Uterus (tissue), 4 donors: ENCODE results near the gene SKI. TPM values are rescaled to one million over a fixed set of nuclear protein-coding genes. Genes with fewer than 3 reads are reported as not detected.

ENCODE experiments used
- DNase-seq, 2 donors: peaks; one replicate each; pipeline ENCODE4 v3.0.0-alpha.2; 2019 to 2020
- H3K27ac ChIP-seq, 2 donors: fragments of 200-600 bp; sonication (generic); 1 replicate in 1 of 2; 2 replicates in 1 of 2; pipeline ENCODE4 v1.5.1; 2016 to 2018
- H3K27me3 ChIP-seq, 2 donors: fragments of 200-600 bp; sonication (generic); one replicate each; pipeline ENCODE4 v1.5.1; 2018 to 2019; ENCODE audit warnings: control low read depth in 1 of 2
- H3K36me3 ChIP-seq, 2 donors: fragments of 200-600 bp; sonication (generic); one replicate each; pipeline ENCODE4 v1.5.1; 2019; ENCODE audit warnings: control low read depth in 1 of 2
- H3K4me1 ChIP-seq, 2 donors: fragments of 200-600 bp; sonication (generic); one replicate each; pipeline ENCODE4 v1.5.1; 2018 to 2019; ENCODE audit warnings: control low read depth in 1 of 2
- H3K4me3 ChIP-seq, 2 donors: fragments of 200-600 bp; sonication (generic); 1 replicate in 1 of 2; 2 replicates in 1 of 2; pipeline ENCODE4 v1.5.1; 2018 to 2019; ENCODE audit warnings: mild to moderate bottlenecking in 1 of 2
- H3K9me3 ChIP-seq, 2 donors: fragments of 200-600 bp; sonication (generic); one replicate each; pipeline ENCODE4 v1.5.1; 2019; ENCODE audit warnings: control low read depth in 1 of 2
- POLR2A ChIP-seq, 2 donors: fragments of 450-650 bp; IDR thresholded peaks; one replicate each; pipeline ENCODE4 v1.6.1; 2016; ENCODE audit warnings: antibody characterized with exemption in 2 of 2, mild to moderate bottlenecking in 1 of 2, moderate library complexity in 1 of 2
- intact Hi-C: fragments of 100-400 bp; cut with DNase I; formaldehyde crosslinking; loops from one replicate; pipeline ENCODE4 v1.15.1; 2023; ENCODE audit warnings: low total_unique reads
- total RNA-seq, 4 donors: library from RNA; depleted of rRNA in 3 of 4; stranded (reverse); fragments of >200 nt in 3 of 4; gene quantifications; one replicate each; pipeline versions ENCODE4 v1.1.0 to v1.2.4, GENCODE V29; 2014 to 2023
- TF ChIP-seq, protein P1 (sequence below), 4 experiments: fragments of 200-600 bp in 2 of 4; fragments of 450-650 bp in 2 of 4; sonication (generic) in 2 of 4; IDR thresholded peaks; one replicate each; pipeline ENCODE4 v1.5.1; 2016 to 2019; ENCODE audit warnings: antibody characterized with exemption in 4 of 4, mild to moderate bottlenecking in 2 of 4, moderate library complexity in 1 of 4
- donor health status: DM: yes; HTN: yes; CAD: no.

The SKI gene
- total RNA-seq, 4 donors from 2014 or later, result 22.8 to 148 (median 34.9) TPM

DNA sequence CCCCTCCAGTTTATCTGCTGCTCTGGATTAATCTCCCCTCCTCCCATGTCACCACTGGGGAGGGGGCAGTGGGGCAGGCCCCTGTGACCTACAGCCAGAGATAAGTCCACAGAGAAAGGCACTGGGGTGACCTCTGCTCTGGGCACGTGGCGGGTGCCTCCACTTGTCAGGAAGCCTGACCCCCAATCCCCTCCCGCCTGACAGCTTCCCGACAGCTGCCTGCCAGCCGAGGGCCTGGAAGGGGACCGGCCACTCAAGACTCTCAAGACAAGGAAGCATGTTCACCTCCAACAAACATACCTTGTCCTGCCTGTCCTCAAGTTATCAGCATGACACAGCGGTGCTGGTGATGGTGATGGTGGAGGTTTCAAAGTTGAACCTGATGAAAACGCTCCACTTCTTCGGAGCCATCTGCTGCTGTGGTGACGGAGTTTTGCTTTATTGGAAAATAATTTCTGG lies 30.4 kb upstream of the SKI start:
- no peaks in the 10 kb centered on the region for H3K36me3 ChIP-seq
- intact Hi-C loops, result no loop called here

GRCh38 chr1:2198571-2198970 lies 29.5 kb upstream of the SKI start:
- intact Hi-C loops, result no loop called here

More for the DNA sequence above, 30.4 kb upstream of the SKI start:
- Histone ChIP-seq H3K9me3 (no peaks in the 10 kb centered on the region), H3K4me1 (peaks cover 0 to 19% of the 10 kb centered on the region in 2 donors), H3K4me3 (no peak overlapping the region), H3K27me3 (no peaks in the 10 kb centered on the region), H3K27ac (peak overlapping the region in 1 of 2 donors; percentile 84)
- no peak for DNase-seq
- TF ChIP-seq, protein P1, sequence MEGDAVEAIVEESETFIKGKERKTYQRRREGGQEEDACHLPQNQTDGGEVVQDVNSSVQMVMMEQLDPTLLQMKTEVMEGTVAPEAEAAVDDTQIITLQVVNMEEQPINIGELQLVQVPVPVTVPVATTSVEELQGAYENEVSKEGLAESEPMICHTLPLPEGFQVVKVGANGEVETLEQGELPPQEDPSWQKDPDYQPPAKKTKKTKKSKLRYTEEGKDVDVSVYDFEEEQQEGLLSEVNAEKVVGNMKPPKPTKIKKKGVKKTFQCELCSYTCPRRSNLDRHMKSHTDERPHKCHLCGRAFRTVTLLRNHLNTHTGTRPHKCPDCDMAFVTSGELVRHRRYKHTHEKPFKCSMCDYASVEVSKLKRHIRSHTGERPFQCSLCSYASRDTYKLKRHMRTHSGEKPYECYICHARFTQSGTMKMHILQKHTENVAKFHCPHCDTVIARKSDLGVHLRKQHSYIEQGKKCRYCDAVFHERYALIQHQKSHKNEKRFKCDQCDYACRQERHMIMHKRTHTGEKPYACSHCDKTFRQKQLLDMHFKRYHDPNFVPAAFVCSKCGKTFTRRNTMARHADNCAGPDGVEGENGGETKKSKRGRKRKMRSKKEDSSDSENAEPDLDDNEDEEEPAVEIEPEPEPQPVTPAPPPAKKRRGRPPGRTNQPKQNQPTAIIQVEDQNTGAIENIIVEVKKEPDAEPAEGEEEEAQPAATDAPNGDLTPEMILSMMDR (IDR thresholded peaks at IDR 0.05), result no peak
- TF ChIP-seq POLR2A (IDR thresholded peaks at IDR 0.05), result no peak

DNA sequence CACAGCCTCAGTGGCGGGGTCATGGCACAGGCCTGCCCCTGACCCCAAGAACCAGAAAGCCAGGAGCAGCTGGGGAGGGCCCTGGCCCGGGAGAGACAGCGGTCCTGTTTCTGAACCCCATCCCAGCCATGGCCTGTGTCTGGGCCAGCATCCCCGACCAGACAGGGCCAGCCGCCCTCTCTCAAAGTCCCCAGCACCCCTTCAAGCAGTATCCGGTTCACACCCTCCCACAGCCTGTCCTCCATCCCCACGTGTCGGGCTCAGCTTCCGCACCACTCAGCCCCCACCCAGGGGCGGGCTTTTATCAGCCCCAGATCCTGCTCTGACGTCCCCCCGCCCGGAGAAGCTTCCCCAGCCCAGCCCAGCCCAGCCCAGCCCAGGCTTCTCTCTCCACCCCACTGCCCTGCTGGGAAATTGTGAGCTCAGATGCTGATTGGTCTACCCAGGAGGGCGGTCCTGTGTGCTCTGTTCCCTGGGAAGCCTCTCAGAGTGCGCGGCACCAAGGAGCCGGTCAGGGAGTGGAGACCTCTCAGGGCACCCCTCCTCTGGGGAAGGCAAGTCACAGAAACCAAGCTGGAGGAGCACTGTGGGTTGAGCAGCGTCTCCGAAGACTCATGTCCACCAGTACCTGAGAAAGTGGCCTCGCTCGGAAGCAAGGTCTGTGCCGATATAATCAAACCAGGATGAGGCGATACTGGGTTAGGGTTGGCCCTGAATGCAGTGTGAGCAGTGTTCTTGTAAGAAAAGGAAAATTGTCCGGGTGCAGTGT lies 28.9 kb upstream of the SKI start:
- H3K36me3 ChIP-seq, result no peaks in the 10 kb centered on the region
- H3K4me1 ChIP-seq, result peaks cover 0 to 22% of the 10 kb centered on the region in 2 donors
- intact Hi-C loops, result no loop called here
- peak overlapping the region; percentile 32 to 44 for H3K4me3 ChIP-seq
- no peaks in the 10 kb centered on the region for H3K9me3 ChIP-seq
- peak; percentile 73 to 75 for TF ChIP-seq POLR2A (IDR thresholded peaks at IDR 0.05)
- TF ChIP-seq, protein P1 (IDR thresholded peaks at IDR 0.05), result peak in 1 of 4 experiments; percentile 11
- DNase-seq, result peak; percentile 90 to 92
- H3K27me3 ChIP-seq, result no peaks in the 10 kb centered on the region
- peak overlapping the region; percentile 74 to 84 for H3K27ac ChIP-seq

More at GRCh38 chr1:2198571-2198970, 29.5 kb upstream of the SKI start:
- H3K36me3 ChIP-seq, result no peaks in the 10 kb centered on the region
- no peak overlapping the region for H3K4me3 ChIP-seq
- no peaks in the 10 kb centered on the region for H3K9me3 ChIP-seq
- peak overlapping the region; percentile 74 to 84 for H3K27ac ChIP-seq
- peaks cover 0 to 16% of the 10 kb centered on the region in 2 donors for H3K4me1 ChIP-seq
- no peaks in the 10 kb centered on the region for H3K27me3 ChIP-seq
- DNase-seq, result no peak
- TF ChIP-seq, protein P1 (IDR thresholded peaks at IDR 0.05), result no peak
- TF ChIP-seq POLR2A (IDR thresholded peaks at IDR 0.05), result no peak

DNA sequence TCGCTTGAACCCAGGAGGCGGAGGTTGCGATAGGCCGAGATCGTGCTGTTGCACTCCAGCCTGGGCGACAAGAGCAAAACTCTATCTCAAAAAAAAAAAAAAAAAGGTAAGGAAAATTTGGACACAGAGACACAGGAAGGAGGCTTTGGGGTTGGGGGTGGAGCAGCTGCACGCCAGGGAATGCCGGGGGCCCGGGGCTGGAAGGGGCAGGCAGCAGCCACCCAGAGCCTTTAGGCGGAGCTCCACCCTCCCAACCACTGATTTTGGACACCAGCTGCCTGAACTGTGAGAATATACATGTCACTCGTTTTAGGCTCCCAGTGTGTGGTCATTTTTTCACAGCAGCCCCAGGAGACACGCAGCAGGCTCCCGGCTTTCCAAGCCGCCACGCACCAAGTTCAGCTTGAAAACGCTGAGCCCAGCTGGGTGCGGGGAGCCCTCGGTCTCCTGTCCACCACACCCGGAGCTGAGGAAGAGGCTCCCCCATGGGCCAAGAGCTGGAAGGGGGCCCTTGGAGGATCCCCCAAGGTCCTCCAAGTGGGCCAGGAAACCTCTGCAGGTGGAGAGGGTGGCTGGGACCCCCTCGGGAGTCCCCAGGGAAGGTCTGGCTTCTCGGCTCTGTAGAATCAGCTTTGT lies 27.7 kb upstream of the SKI start:
- no peak for DNase-seq
- H3K27ac ChIP-seq, result no peak overlapping the region
- TF ChIP-seq, protein P1 (IDR thresholded peaks at IDR 0.05), result no peak
- TF ChIP-seq POLR2A (IDR thresholded peaks at IDR 0.05), result no peak
- peaks cover 0 to 21% of the 10 kb centered on the region in 2 donors for H3K4me1 ChIP-seq
- H3K36me3 ChIP-seq, result no peaks in the 10 kb centered on the region
- H3K9me3 ChIP-seq, result no peaks in the 10 kb centered on the region
- intact Hi-C loops, result no loop called here
- H3K4me3 ChIP-seq, result no peak overlapping the region
- H3K27me3 ChIP-seq, result no peaks in the 10 kb centered on the region

DNA sequence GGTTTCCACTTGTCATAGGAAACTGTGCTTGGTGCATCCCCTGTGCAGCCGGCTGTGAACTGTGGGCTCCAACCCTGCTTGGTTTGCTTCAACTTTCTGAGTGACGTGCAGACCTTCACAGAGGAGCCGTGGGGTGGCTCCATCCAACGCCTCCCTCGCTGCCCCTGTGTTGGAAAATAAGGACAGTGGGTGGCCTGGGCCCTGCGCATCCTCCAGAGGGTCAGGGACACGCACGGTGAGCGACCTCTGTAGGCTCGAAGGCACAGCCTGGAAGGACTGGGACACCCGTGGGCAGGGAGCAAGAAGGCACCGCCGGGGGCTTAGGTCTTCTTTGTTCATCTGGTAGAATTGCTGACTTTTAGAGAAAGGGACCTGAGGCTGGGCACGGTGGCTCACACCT lies 27.1 kb upstream of the SKI start:
- intact Hi-C loops, result no loop called here
- DNase-seq, result no peak
- no peak for TF ChIP-seq POLR2A (IDR thresholded peaks at IDR 0.05)
- TF ChIP-seq, protein P1 (IDR thresholded peaks at IDR 0.05), result no peak
- Histone ChIP-seq H3K4me3 (no peak overlapping the region), H3K4me1 (peaks cover 0 to 22% of the 10 kb centered on the region in 2 donors), H3K27me3 (no peaks in the 10 kb centered on the region), H3K27ac (no peak overlapping the region), H3K9me3 (no peaks in the 10 kb centered on the region), H3K36me3 (no peaks in the 10 kb centered on the region)
